Measurements from ENCODE around the gene TSPOAP1.

Gene TSPOAP1

GRCh38 chr17:58328195-58329034 is at the start of gene TSPOAP1:
TSPOAP1 (minus strand) TSS chr17:58328795; CDS start chr17:58327920, 875 bp downstream.
- peak; percentile 90 for DNase-seq

- no peak for DNase-seq
These were observed 49.1 kb upstream of the TSPOAP1 start for GRCh38 chr17:58377661-58378060.

- no peak for DNase-seq
These were observed 48.6 kb upstream of the TSPOAP1 start for GRCh38 chr17:58377093-58377601.

GRCh38 chr17:58376472-58377000 is 47.9 kb upstream of the TSPOAP1 start:
- DNase-seq: no peak

GRCh38 chr17:58375811-58376210 is 47.2 kb upstream of the TSPOAP1 start:
- DNase-seq: no peak

GRCh38 chr17:58375256-58375655 is 46.7 kb upstream of the TSPOAP1 start:
- no peak for DNase-seq

- DNase-seq: no peak
These were observed 45.3 kb upstream of the TSPOAP1 start for GRCh38 chr17:58373923-58374322.

GRCh38 chr17:58373003-58373402 is 44.4 kb upstream of the TSPOAP1 start:
- DNase-seq: no peak

GRCh38 chr17:58371300-58371950 is 42.8 kb upstream of the TSPOAP1 start:
- no peak for DNase-seq

- no peak for DNase-seq
These were observed 42.1 kb upstream of the TSPOAP1 start for GRCh38 chr17:58370716-58371115.

- DNase-seq: no peak
These were observed 41.7 kb upstream of the TSPOAP1 start for GRCh38 chr17:58370309-58370708.

- no peak for DNase-seq
These were observed 40.8 kb upstream of the TSPOAP1 start for GRCh38 chr17:58369214-58370031.

GRCh38 chr17:58368860-58369213 is 40.2 kb upstream of the TSPOAP1 start:
- DNase-seq: no peak

GRCh38 chr17:58367461-58367860 is 38.9 kb upstream of the TSPOAP1 start:
- no peak for DNase-seq

GRCh38 chr17:58365980-58366595 is 37.5 kb upstream of the TSPOAP1 start:
- DNase-seq: no peak

GRCh38 chr17:58365185-58365979 is 36.8 kb upstream of the TSPOAP1 start:
- no peak for DNase-seq

GRCh38 chr17:58364270-58364942 is 35.8 kb upstream of the TSPOAP1 start:
- no peak for DNase-seq

GRCh38 chr17:58363457-58364185 is 35.0 kb upstream of the TSPOAP1 start:
- DNase-seq: no peak

- no peak for DNase-seq
These were observed 33.9 kb upstream of the TSPOAP1 start for GRCh38 chr17:58362368-58363014.
